IMR-90 (cell line): ENCODE measurements around the gene HHATL. TPM values are rescaled to one million over a fixed set of nuclear protein-coding genes. Genes with fewer than 3 reads are reported as not detected.

Experiments used
- ATAC-seq: fragments of 200-7000 bp; cut with Tn5 transposase; 2 replicates; pipeline ENCODE4 v1.9.1; 2020; ENCODE audit warnings: low read depth, mild to moderate bottlenecking, moderate library complexity
- BruUV-seq: library from RNA; stranded (reverse); fragments of 400-500 nt; replicated peaks from 2 replicates; lab custom pipeline; 2021; lab: Mats Ljungman, UMichigan
- CTCF ChIA-PET: fragments of 300-600 bp; formaldehyde crosslinking; extraction: SDS; loops from one replicate; lab custom pipeline; 2021; ENCODE audit warnings: antibody characterized with exemption; lab: Yijun Ruan, JAX
- POLR2A ChIA-PET: fragments of 300-600 bp; sonication (Branson Sonifier 250); formaldehyde crosslinking; loops from one replicate; lab custom pipeline; 2022; ENCODE audit warnings: antibody characterized with exemption; ENCODE audit not compliant: unreplicated experiment; lab: Charles Lee
- DNase-seq: peaks from one replicate; pipeline ENCODE4 v3.0.0; 2013
- H2AFZ ChIP-seq: replicated peaks from 2 replicates; pipeline ENCODE3; 2013; ENCODE audit warnings: low read length, mild to moderate bottlenecking; ENCODE audit not compliant: poor library complexity
- H2AK5ac ChIP-seq: 2 replicates; pipeline ENCODE4 v1.6.1; 2013; ENCODE audit warnings: low read depth, low read length, inconsistent platforms
- H2AK9ac ChIP-seq: replicated peaks from 2 replicates; pipeline ENCODE3; 2013; ENCODE audit warnings: mild to moderate bottlenecking, low read depth, low read length, moderate library complexity; ENCODE audit not compliant: poor library complexity
- H2BK120ac ChIP-seq: 2 replicates; pipeline ENCODE4 v1.6.1; 2013; ENCODE audit warnings: low read depth, low read length, inconsistent platforms
- H2BK15ac ChIP-seq: 3 replicates; pipeline ENCODE4 v1.6.1; 2013; ENCODE audit warnings: low read depth, low read length, inconsistent platforms
- H2BK20ac ChIP-seq: 2 replicates; pipeline ENCODE4 v1.6.1; 2013; ENCODE audit warnings: low read depth, mild to moderate bottlenecking, inconsistent platforms, low read length, moderate library complexity
- H2BK5ac ChIP-seq: 2 replicates; pipeline ENCODE4 v1.6.1; 2013; ENCODE audit warnings: mild to moderate bottlenecking, low read depth, low read length, inconsistent platforms; ENCODE audit not compliant: poor library complexity, severe bottlenecking
- H3K14ac ChIP-seq: replicated peaks from 2 replicates; pipeline ENCODE4 v1.6.1; 2013; ENCODE audit warnings: low read depth, low read length, inconsistent platforms
- H3K18ac ChIP-seq: 2 replicates; pipeline ENCODE4 v1.6.1; 2013; ENCODE audit warnings: low read depth, low read length, control low read depth
- H3K23ac ChIP-seq: 2 replicates; pipeline ENCODE4 v1.6.1; 2013; ENCODE audit warnings: low read depth, low read length, inconsistent platforms
- H3K27ac ChIP-seq: 2 replicates; pipeline ENCODE4 v1.5.1; 2013; ENCODE audit warnings: mild to moderate bottlenecking, control low read depth, low read length; ENCODE audit not compliant: insufficient read depth
- H3K27me3 ChIP-seq: 2 replicates; pipeline ENCODE4 v1.6.1; 2013; ENCODE audit warnings: low read length; ENCODE audit not compliant: control insufficient read depth, insufficient read depth
- H3K36me3 ChIP-seq: 2 replicates; pipeline ENCODE4 v1.6.1; 2013; ENCODE audit warnings: low read length, mixed read lengths; ENCODE audit not compliant: control insufficient read depth, insufficient read depth
- H3K4ac ChIP-seq: 2 replicates; pipeline ENCODE4 v1.6.1; 2013; ENCODE audit warnings: low read depth, low read length, inconsistent platforms
- H3K4me1 ChIP-seq: 2 replicates; pipeline ENCODE4 v1.6.1; 2013; ENCODE audit warnings: low read length, mixed read lengths; ENCODE audit not compliant: control insufficient read depth, insufficient read depth
- H3K4me2 ChIP-seq: 2 replicates; pipeline ENCODE4 v1.6.1; 2013; ENCODE audit warnings: low read depth, mild to moderate bottlenecking, control low read depth, low read length, moderate library complexity
- H3K4me3 ChIP-seq: 2 replicates; pipeline ENCODE4 v1.5.1; 2013; ENCODE audit warnings: low read depth, mild to moderate bottlenecking, control low read depth, low read length, moderate library complexity; ENCODE audit not compliant: insufficient read depth
- H3K56ac ChIP-seq: 2 replicates; pipeline ENCODE4 v1.6.1; 2013; ENCODE audit warnings: low read length, inconsistent platforms; ENCODE audit not compliant: insufficient read depth; ENCODE audit errors: extremely low read depth
- H3K79me1 ChIP-seq, 2 experiments: 2 replicates each; pipeline ENCODE4 v1.6.1; 2013; ENCODE audit warnings: low read length in 2 of 2, inconsistent platforms in 1 of 2, low read depth in 1 of 2
- H3K9ac ChIP-seq: 2 replicates; pipeline ENCODE4 v1.6.1; 2013; ENCODE audit warnings: low read depth, low read length, control low read depth
- H3K9me1 ChIP-seq: 2 replicates; pipeline ENCODE4 v1.6.1; 2013; ENCODE audit warnings: low read length, inconsistent platforms; ENCODE audit not compliant: insufficient read depth
- H3K9me3 ChIP-seq: 2 replicates; pipeline ENCODE4 v1.6.1; 2013; ENCODE audit warnings: low read length; ENCODE audit not compliant: control insufficient read depth, insufficient read depth
- H4K20me1 ChIP-seq: 2 replicates; pipeline ENCODE4 v1.6.1; 2013; ENCODE audit warnings: low read length, inconsistent platforms; ENCODE audit not compliant: insufficient read depth
- H4K5ac ChIP-seq: 2 replicates; pipeline ENCODE4 v1.6.1; 2013; ENCODE audit warnings: mild to moderate bottlenecking, low read depth, low read length, control low read depth
- H4K8ac ChIP-seq, 2 experiments: 2 replicates each; pipeline ENCODE4 v1.6.1; 2013; ENCODE audit warnings: low read depth in 2 of 2, low read length in 2 of 2, control low read depth in 1 of 2, inconsistent platforms in 1 of 2
- H4K91ac ChIP-seq: 2 replicates; pipeline ENCODE4 v1.6.1; 2013; ENCODE audit warnings: low read depth, low read length, inconsistent platforms; ENCODE audit not compliant: insufficient read depth
- BHLHE40 ChIP-seq: fragments of 150-350 bp; IDR thresholded peaks from 2 replicates; pipeline ENCODE4 v1.6.1; 2016; ENCODE audit warnings: mild to moderate bottlenecking, low read depth, low read length
- CEBPB ChIP-seq: IDR thresholded peaks from 2 replicates; pipeline ENCODE4 v1.6.1; 2012; ENCODE audit warnings: low read depth, low read length, improper control_type of control experiment
- FOS ChIP-seq: fragments of 150-350 bp; IDR thresholded peaks from 2 replicates; pipeline ENCODE4 v1.6.1; 2016; ENCODE audit warnings: low read depth, low read length
- MAFK ChIP-seq: IDR thresholded peaks from 2 replicates; pipeline ENCODE4 v1.6.1; 2012; ENCODE audit warnings: low read depth, low read length, improper control_type of control experiment
- MAZ ChIP-seq: IDR thresholded peaks from 2 replicates; pipeline ENCODE4 v1.6.1; 2012; ENCODE audit warnings: low read depth, mild to moderate bottlenecking, low read length, improper control_type of control experiment, moderate library complexity, borderline replicate concordance
- MXI1 ChIP-seq: IDR thresholded peaks from 2 replicates; pipeline ENCODE4 v1.6.1; 2012; ENCODE audit warnings: low read depth, mild to moderate bottlenecking, low read length, moderate library complexity, borderline replicate concordance
- NFE2L2 ChIP-seq: fragments of 150-350 bp; IDR thresholded peaks from 2 replicates; pipeline ENCODE4 v1.6.1; 2016; ENCODE audit warnings: low read depth, mild to moderate bottlenecking, low read length
- POLR2A ChIP-seq: IDR thresholded peaks from 2 replicates; pipeline ENCODE4 v1.6.1; 2012; ENCODE audit warnings: mild to moderate bottlenecking, low read depth, low read length
- RAD21 ChIP-seq: IDR thresholded peaks from 2 replicates; pipeline ENCODE4 v1.6.1; 2012; ENCODE audit warnings: low read length, improper control_type of control experiment
- RCOR1 ChIP-seq: IDR thresholded peaks from 2 replicates; pipeline ENCODE4 v1.6.1; 2012; ENCODE audit warnings: mild to moderate bottlenecking, low read length, improper control_type of control experiment; ENCODE audit not compliant: insufficient replicate concordance
- RFX5 ChIP-seq: IDR thresholded peaks from 2 replicates; pipeline ENCODE4 v1.8.0; 2012; ENCODE audit warnings: low read depth, mild to moderate bottlenecking, low read length, moderate library complexity
- SMC3 ChIP-seq: fragments of 150-350 bp; IDR thresholded peaks from 2 replicates; pipeline ENCODE4 v1.6.1; 2016; ENCODE audit warnings: low read depth, mild to moderate bottlenecking, antibody characterized with exemption, low read length, moderate library complexity
- WGBS, 2 experiments: methylation state at CpG; one replicate each; pipeline versions ENCODE4 v1.1.5 to v1.1.7; 2013; ENCODE audit warnings: missing lambda C conversion rate in 2 of 2; ENCODE audit not compliant: insufficient read length in 1 of 2; ENCODE audit errors: extremely low coverage in 2 of 2; 5-methylcytosine and 5-hydroxymethylcytosine counted together
- dilution Hi-C: fragments of 300-500 bp; cut with HindIII; formaldehyde crosslinking; loops from one replicate; pipeline ENCODE4 v1.14.3; 2018; ENCODE audit warnings: low sequenced_read_pairs; ENCODE audit not compliant: unreplicated experiment
- in situ Hi-C: fragments of 300-500 bp; cut with MboI; formaldehyde crosslinking; loops from 3 replicates; pipeline ENCODE4 v1.14.3; 2019; ENCODE audit warnings: low sequenced_read_pairs, inconsistent platforms, mixed read lengths
- intact Hi-C: fragments of 100-400 bp; cut with micrococcal nuclease; formaldehyde crosslinking; loops from 2 replicates; pipeline ENCODE4 v1.10.0; 2022
- polyA plus RNA-seq, 3 experiments: library from polyadenylated mRNA; depleted of rRNA; stranded (reverse); fragments of >200 nt; gene quantifications; 2 replicates each; pipeline ENCODE4 v1.2.3, GENCODE V29; 2012; ENCODE audit warnings: low replicate concordance in 1 of 3
- total RNA-seq: library from RNA; depleted of rRNA; stranded (reverse); fragments of >200 nt; gene quantifications from 2 replicates; pipeline ENCODE4 v1.2.3, GENCODE V29; 2012
- TF ChIP-seq, protein P1 (sequence below): conservative IDR thresholded peaks from 2 replicates; pipeline ENCODE4 v1.5.1; 2012; ENCODE audit warnings: mild to moderate bottlenecking, low read depth, low read length, improper control_type of control experiment
- TF ChIP-seq, protein P2 (sequence below): fragments of 150-350 bp; IDR thresholded peaks from 2 replicates; pipeline ENCODE4 v1.6.1; 2017; ENCODE audit warnings: mild to moderate bottlenecking, antibody characterized with exemption, low read length, low read depth
- TF ChIP-seq, protein P3 (sequence below): fragments of 150-350 bp; IDR thresholded peaks from 2 replicates; pipeline ENCODE4 v1.6.1; 2016; ENCODE audit warnings: low read depth, mild to moderate bottlenecking, low read length, moderate library complexity, borderline replicate concordance

The HHATL gene
- total and polyA plus RNA-seq, 2 of the 4 experiments (the other 2 are of a cell fraction), result not detected

DNA sequence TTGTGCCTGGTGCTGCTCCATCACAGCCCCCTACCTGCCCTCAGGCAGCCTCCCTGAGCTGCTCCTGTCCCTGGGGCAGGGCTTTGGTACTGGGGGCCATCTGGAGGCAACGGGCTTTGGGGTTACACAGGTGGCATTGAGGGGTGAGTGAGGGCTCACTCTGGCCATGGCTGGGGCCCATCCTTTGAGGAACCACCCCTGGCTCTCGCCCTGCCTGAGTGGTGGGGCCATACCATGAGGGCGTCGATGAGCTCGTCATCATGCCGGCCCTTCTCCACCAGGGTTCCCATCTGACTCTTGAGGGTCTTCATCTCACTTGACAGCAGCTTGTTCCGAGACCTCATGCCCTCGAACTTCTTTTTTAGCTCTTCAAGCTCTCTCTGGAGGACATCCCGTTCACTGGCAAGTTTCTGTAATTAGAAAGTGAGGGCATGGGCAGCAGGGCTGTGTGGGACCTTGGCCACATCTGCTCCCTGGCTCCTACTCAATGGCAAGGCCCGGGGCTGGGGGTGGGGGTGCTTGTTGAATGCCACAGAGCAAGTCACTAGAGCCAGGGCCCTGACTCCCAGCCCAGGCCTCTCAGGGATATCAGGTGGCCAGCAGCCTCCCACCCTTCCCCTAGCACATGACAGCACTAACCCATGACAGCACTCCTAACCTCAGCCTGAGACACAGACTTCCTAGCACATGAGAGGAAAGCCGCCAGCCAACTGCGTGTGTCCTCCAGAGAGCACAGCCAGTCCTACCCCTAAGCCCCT, 37.0 kb upstream of the HHATL start:
- Histone ChIP-seq H2AK5ac (no peak overlapping the region), H4K5ac (no peak overlapping the region), H3K23ac (no peak overlapping the region), H2BK15ac (no peak overlapping the region), H3K79me1 (no peaks in the 10 kb centered on the region), H2AK9ac (no peak overlapping the region), H2BK120ac (no peak overlapping the region), H3K9me3 (no peaks in the 10 kb centered on the region), H3K27me3 (peaks cover 28% of the 10 kb centered on the region), H3K4me3 (no peak overlapping the region), H3K56ac (no peak overlapping the region), H3K9me1 (no peaks in the 10 kb centered on the region), H3K18ac (no peak overlapping the region), H2BK5ac (no peak overlapping the region), H4K20me1 (no peaks in the 10 kb centered on the region), H2AFZ (no peak overlapping the region), H4K8ac (no peak overlapping the region), H2BK20ac (no peak overlapping the region), H3K9ac (no peak overlapping the region), H3K14ac (no peak overlapping the region), H3K4me1 (no peaks in the 10 kb centered on the region), H4K91ac (no peak overlapping the region), H3K36me3 (no peaks in the 10 kb centered on the region), H3K4me2 (no peak overlapping the region), H3K27ac (no peak overlapping the region), H3K4ac (no peak overlapping the region)
- intact Hi-C loops, result loop anchor here (5.0 kb wide), 1 partner anchor 157 kb away; the partner anchor contains the start of gene SEC22C
- no peak for DNase-seq
- no peak for ATAC-seq
- 87% methylated on average over 4 of the region's 12 CpGs; no CpG with 5 or more reads in 1 of the 2 experiments for WGBS, 2 experiments
- in situ Hi-C loops, result no loop called here
- ChIA-PET POLR2A (no interaction called here), CTCF (interaction anchor here (1.8 kb wide), 1 partner anchor 10 kb away, joined by 4 read pairs; no protein-coding TSS in a partner anchor)
- BruUV-seq, result no TSS peak
- dilution Hi-C loops, result no loop called here
- no peak for TF ChIP-seq RFX5
- no peak for TF ChIP-seq MAZ
- no peak for TF ChIP-seq FOS
- TF ChIP-seq NFE2L2, result no peak
- TF ChIP-seq RCOR1, result no peak
- TF ChIP-seq BHLHE40, result no peak
- TF ChIP-seq, protein P1, sequence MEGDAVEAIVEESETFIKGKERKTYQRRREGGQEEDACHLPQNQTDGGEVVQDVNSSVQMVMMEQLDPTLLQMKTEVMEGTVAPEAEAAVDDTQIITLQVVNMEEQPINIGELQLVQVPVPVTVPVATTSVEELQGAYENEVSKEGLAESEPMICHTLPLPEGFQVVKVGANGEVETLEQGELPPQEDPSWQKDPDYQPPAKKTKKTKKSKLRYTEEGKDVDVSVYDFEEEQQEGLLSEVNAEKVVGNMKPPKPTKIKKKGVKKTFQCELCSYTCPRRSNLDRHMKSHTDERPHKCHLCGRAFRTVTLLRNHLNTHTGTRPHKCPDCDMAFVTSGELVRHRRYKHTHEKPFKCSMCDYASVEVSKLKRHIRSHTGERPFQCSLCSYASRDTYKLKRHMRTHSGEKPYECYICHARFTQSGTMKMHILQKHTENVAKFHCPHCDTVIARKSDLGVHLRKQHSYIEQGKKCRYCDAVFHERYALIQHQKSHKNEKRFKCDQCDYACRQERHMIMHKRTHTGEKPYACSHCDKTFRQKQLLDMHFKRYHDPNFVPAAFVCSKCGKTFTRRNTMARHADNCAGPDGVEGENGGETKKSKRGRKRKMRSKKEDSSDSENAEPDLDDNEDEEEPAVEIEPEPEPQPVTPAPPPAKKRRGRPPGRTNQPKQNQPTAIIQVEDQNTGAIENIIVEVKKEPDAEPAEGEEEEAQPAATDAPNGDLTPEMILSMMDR, result no peak
- TF ChIP-seq CEBPB, result no peak
- TF ChIP-seq RAD21, result no peak
- no peak for TF ChIP-seq MXI1
- no peak for TF ChIP-seq MAFK
- no peak for TF ChIP-seq SMC3
- TF ChIP-seq, protein P2, sequence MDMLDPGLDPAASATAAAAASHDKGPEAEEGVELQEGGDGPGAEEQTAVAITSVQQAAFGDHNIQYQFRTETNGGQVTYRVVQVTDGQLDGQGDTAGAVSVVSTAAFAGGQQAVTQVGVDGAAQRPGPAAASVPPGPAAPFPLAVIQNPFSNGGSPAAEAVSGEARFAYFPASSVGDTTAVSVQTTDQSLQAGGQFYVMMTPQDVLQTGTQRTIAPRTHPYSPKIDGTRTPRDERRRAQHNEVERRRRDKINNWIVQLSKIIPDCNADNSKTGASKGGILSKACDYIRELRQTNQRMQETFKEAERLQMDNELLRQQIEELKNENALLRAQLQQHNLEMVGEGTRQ, result no peak
- TF ChIP-seq, protein P3, sequence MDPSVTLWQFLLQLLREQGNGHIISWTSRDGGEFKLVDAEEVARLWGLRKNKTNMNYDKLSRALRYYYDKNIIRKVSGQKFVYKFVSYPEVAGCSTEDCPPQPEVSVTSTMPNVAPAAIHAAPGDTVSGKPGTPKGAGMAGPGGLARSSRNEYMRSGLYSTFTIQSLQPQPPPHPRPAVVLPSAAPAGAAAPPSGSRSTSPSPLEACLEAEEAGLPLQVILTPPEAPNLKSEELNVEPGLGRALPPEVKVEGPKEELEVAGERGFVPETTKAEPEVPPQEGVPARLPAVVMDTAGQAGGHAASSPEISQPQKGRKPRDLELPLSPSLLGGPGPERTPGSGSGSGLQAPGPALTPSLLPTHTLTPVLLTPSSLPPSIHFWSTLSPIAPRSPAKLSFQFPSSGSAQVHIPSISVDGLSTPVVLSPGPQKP, result no peak
- no peak for TF ChIP-seq POLR2A
